ENCODE data around the gene ZFP92. TPM values are rescaled to one million over a fixed set of nuclear protein-coding genes. Genes with fewer than 3 reads are reported as not detected.
A peak's percentile ranks its signal among the peaks of the same experiment; 100 is the strongest.

ZFP92 gene
- total RNA-seq, 2 experiments from 2014 or later = 0.98 TPM

- Mint-ChIP-seq H3K9me3 (ENCODE audit: low read depth) (no peaks in the 10 kb centered on the region), H3K27ac (no peak overlapping the region), H3K36me3 (ENCODE audit: low read depth) (peaks cover 16% of the 10 kb centered on the region), H3K4me3 (no peak overlapping the region), H3K27me3 (no peaks in the 10 kb centered on the region), H3K4me1 (no peaks in the 10 kb centered on the region)
- intact Hi-C loops (cut with DNase I, micrococcal nuclease) = no loop called here
- CTCF ChIA-PET = no interaction called here
- DNase-seq (no peak), ATAC-seq (no peak)
- POLR2A ChIA-PET = no interaction called here
These were observed 44.3 kb downstream of the ZFP92 start for GRCh38 chrX:153455571-153455970.

- CTCF ChIA-PET = no interaction called here
- POLR2A ChIA-PET = no interaction called here
- DNase-seq (no peak), ATAC-seq (no peak)
- H3K4me1 Mint-ChIP-seq = no peaks in the 10 kb centered on the region
- H3K4me3 Mint-ChIP-seq = no peak overlapping the region
- H3K36me3 Mint-ChIP-seq (ENCODE audit: low read depth) = peaks cover 18% of the 10 kb centered on the region
- H3K27me3 Mint-ChIP-seq = no peaks in the 10 kb centered on the region
- H3K9me3 Mint-ChIP-seq (ENCODE audit: low read depth) = no peaks in the 10 kb centered on the region
- intact Hi-C loops (cut with DNase I, micrococcal nuclease) = no loop called here
- H3K27ac Mint-ChIP-seq = no peak overlapping the region
These were observed 44.9 kb downstream of the ZFP92 start for GRCh38 chrX:153456161-153456560.

- Mint-ChIP-seq H3K4me1 (no peaks in the 10 kb centered on the region), H3K27me3 (no peaks in the 10 kb centered on the region), H3K36me3 (ENCODE audit: low read depth) (peaks cover 21% of the 10 kb centered on the region), H3K4me3 (no peak overlapping the region), H3K9me3 (ENCODE audit: low read depth) (no peaks in the 10 kb centered on the region), H3K27ac (no peak overlapping the region)
- POLR2A ChIA-PET = no interaction called here
- CTCF ChIA-PET = no interaction called here
- DNase-seq (no peak), ATAC-seq (no peak)
- intact Hi-C loops (cut with DNase I, micrococcal nuclease) = no loop called here
These were observed 45.4 kb downstream of the ZFP92 start for GRCh38 chrX:153456704-153457103.

GRCh38 chrX:153457136-153457825, 46.0 kb downstream of the ZFP92 start:
- no peak for DNase-seq
- Mint-ChIP-seq H3K9me3 (ENCODE audit: low read depth) (no peaks in the 10 kb centered on the region), H3K27me3 (no peaks in the 10 kb centered on the region), H3K4me1 (no peaks in the 10 kb centered on the region), H3K4me3 (no peak overlapping the region), H3K36me3 (ENCODE audit: low read depth) (peaks cover 22% of the 10 kb centered on the region), H3K27ac (no peak overlapping the region)
- POLR2A ChIA-PET = no interaction called here
- no peak for ATAC-seq
- CTCF ChIA-PET = no interaction called here
- intact Hi-C loops (cut with DNase I, micrococcal nuclease) = no loop called here

GRCh38 chrX:153457827-153458466, 46.7 kb downstream of the ZFP92 start:
- no peak overlapping the region for H3K4me3 Mint-ChIP-seq
- H3K4me1 Mint-ChIP-seq = no peaks in the 10 kb centered on the region
- H3K36me3 Mint-ChIP-seq (ENCODE audit: low read depth) = peaks cover 22% of the 10 kb centered on the region
- H3K27me3 Mint-ChIP-seq = no peaks in the 10 kb centered on the region
- DNase-seq (no peak), ATAC-seq (no peak)
- H3K27ac Mint-ChIP-seq = no peak overlapping the region
- POLR2A ChIA-PET = no interaction called here
- no peaks in the 10 kb centered on the region for H3K9me3 Mint-ChIP-seq (ENCODE audit: low read depth)
- intact Hi-C loops (cut with DNase I, micrococcal nuclease) = no loop called here
- CTCF ChIA-PET = no interaction called here

- Mint-ChIP-seq H3K4me3 (no peak overlapping the region), H3K9me3 (ENCODE audit: low read depth) (no peaks in the 10 kb centered on the region), H3K27me3 (no peaks in the 10 kb centered on the region), H3K36me3 (ENCODE audit: low read depth) (peaks cover 20% of the 10 kb centered on the region), H3K27ac (no peak overlapping the region), H3K4me1 (no peaks in the 10 kb centered on the region)
- ATAC-seq = no peak
- intact Hi-C loops (cut with DNase I, micrococcal nuclease) = no loop called here
- CTCF ChIA-PET = no interaction called here
- DNase-seq = no peak
- POLR2A ChIA-PET = no interaction called here
These were observed 47.2 kb downstream of the ZFP92 start for GRCh38 chrX:153458476-153458875.

- DNase-seq (no peak), ATAC-seq (no peak)
- peaks cover 16% of the 10 kb centered on the region for H3K36me3 Mint-ChIP-seq (ENCODE audit: low read depth)
- no peak overlapping the region for H3K4me3 Mint-ChIP-seq
- ChIA-PET CTCF (interaction anchor here (1.7 to 2.0 kb wide), 2 partner anchors 10 to 47 kb away, joined by 9 to 15 read pairs; partner anchors contain the start of gene HAUS7), POLR2A (no interaction called here)
- intact Hi-C loops (cut with DNase I, micrococcal nuclease) = no loop called here
- no peaks in the 10 kb centered on the region for H3K9me3 Mint-ChIP-seq (ENCODE audit: low read depth)
- no peaks in the 10 kb centered on the region for H3K4me1 Mint-ChIP-seq
- no peaks in the 10 kb centered on the region for H3K27me3 Mint-ChIP-seq
- no peak overlapping the region for H3K27ac Mint-ChIP-seq
These were observed 48.7 kb downstream of the ZFP92 start for GRCh38 chrX:153459986-153460385.

- Mint-ChIP-seq H3K9me3 (ENCODE audit: low read depth) (no peaks in the 10 kb centered on the region), H3K4me1 (no peaks in the 10 kb centered on the region), H3K27ac (no peak overlapping the region), H3K27me3 (no peaks in the 10 kb centered on the region), H3K36me3 (ENCODE audit: low read depth) (peaks cover 16% of the 10 kb centered on the region), H3K4me3 (no peak overlapping the region)
- DNase-seq = peak; percentile 66
- POLR2A ChIA-PET = no interaction called here
- ATAC-seq = peak; percentile 74
- CTCF ChIA-PET = interaction anchor here (0.9 to 2.0 kb wide), 4 partner anchors 10 to 520 kb away, joined by 4 to 15 read pairs (median 6); partner anchors contain the start of gene HAUS7
- intact Hi-C loops (cut with DNase I, micrococcal nuclease) = loop anchor here in 1 of 2 experiments (1.0 kb wide), 1 partner anchor 46 kb away; no protein-coding TSS in a partner anchor
These were observed 49.6 kb downstream of the ZFP92 start for GRCh38 chrX:153460826-153461225.

Other genes starting within 250 kb of the ZFP92 start
- gene MAGEA1, start 232.2 kb upstream of the ZFP92 start, total RNA-seq = not detected
- gene PNMA6F, start 89.7 kb upstream of the ZFP92 start, total RNA-seq = not detected
- gene ZNF275, start 77.3 kb upstream of the ZFP92 start, total RNA-seq = 10 to 100 TPM; 11.5 to 13.4 TPM
- gene PNMA6E, start 10.1 kb upstream of the ZFP92 start, total RNA-seq = not detected
- gene TREX2, start 34.6 kb downstream of the ZFP92 start, total RNA-seq = 1 to 10 TPM in 1 of 2 experiments, under 1 TPM in 1; 0.91 to 1.1 TPM
- gene HAUS7, start 59.1 kb downstream of the ZFP92 start, total RNA-seq = 10 to 100 TPM; 41.9 to 70.0 TPM
- gene BGN, start 83.5 kb downstream of the ZFP92 start, total RNA-seq = not detected
- gene ATP2B3, start 106.2 kb downstream of the ZFP92 start, total RNA-seq = not detected
- 10 to 100 TPM; 13.9 to 14.7 TPM for gene CCNQ, start 187.7 kb downstream of the ZFP92 start, total RNA-seq
- under 1 TPM; 0.12 to 0.14 TPM for gene DUSP9, start 235.7 kb downstream of the ZFP92 start, total RNA-seq